ENCODE measurements around the gene EML2.

Gene EML2

DNA sequence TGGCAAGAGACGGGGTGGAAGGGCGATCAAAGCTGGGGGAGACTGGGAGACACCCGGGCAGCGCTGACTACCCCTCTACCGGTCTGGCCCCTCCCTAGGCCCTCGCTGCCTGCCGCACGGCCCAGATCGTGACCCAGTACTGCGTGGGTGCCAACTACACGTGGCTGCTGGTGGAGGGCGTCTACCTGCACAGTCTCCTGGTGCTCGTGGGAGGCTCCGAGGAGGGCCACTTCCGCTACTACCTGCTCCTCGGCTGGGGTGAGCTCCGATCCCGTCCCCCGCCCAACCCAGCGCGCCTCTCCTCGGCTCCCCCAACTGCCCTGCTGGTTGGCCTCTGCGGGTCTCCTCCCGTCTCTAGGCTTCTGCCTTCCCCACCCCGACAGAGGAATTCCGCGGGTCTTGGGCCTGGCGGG, 37.7 kb upstream of the EML2 start:
- TF ChIP-seq, protein P1, sequence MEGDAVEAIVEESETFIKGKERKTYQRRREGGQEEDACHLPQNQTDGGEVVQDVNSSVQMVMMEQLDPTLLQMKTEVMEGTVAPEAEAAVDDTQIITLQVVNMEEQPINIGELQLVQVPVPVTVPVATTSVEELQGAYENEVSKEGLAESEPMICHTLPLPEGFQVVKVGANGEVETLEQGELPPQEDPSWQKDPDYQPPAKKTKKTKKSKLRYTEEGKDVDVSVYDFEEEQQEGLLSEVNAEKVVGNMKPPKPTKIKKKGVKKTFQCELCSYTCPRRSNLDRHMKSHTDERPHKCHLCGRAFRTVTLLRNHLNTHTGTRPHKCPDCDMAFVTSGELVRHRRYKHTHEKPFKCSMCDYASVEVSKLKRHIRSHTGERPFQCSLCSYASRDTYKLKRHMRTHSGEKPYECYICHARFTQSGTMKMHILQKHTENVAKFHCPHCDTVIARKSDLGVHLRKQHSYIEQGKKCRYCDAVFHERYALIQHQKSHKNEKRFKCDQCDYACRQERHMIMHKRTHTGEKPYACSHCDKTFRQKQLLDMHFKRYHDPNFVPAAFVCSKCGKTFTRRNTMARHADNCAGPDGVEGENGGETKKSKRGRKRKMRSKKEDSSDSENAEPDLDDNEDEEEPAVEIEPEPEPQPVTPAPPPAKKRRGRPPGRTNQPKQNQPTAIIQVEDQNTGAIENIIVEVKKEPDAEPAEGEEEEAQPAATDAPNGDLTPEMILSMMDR (IDR thresholded peaks at IDR 0.05; ENCODE audit: extremely low read depth, missing control alignments): no peak
- peak; percentile 56 for DNase-seq (ENCODE audit: low spot score)

DNA sequence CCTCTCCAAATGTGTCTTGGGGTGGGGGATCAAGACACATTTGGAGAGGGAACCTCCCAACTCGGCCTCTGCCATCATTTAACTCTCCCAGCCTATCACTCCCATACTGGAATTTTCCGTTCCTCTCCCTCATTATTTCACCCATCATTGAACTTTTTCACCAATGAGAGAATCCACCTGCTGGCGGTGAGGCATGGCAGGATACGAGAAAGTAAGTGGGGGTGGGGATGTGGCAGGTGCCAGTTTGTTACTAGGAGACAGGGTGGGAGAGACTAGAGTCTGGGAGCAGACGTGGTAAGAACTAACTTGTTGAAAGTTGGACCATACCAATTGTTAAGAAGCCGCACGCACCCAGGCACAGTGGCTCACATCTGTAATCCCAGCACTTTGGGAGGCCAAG, 35.7 kb upstream of the EML2 start:
- DNase-seq (ENCODE audit: low spot score): no peak
- TF ChIP-seq, protein P1 (IDR thresholded peaks at IDR 0.05; ENCODE audit: extremely low read depth, missing control alignments): no peak

DNA sequence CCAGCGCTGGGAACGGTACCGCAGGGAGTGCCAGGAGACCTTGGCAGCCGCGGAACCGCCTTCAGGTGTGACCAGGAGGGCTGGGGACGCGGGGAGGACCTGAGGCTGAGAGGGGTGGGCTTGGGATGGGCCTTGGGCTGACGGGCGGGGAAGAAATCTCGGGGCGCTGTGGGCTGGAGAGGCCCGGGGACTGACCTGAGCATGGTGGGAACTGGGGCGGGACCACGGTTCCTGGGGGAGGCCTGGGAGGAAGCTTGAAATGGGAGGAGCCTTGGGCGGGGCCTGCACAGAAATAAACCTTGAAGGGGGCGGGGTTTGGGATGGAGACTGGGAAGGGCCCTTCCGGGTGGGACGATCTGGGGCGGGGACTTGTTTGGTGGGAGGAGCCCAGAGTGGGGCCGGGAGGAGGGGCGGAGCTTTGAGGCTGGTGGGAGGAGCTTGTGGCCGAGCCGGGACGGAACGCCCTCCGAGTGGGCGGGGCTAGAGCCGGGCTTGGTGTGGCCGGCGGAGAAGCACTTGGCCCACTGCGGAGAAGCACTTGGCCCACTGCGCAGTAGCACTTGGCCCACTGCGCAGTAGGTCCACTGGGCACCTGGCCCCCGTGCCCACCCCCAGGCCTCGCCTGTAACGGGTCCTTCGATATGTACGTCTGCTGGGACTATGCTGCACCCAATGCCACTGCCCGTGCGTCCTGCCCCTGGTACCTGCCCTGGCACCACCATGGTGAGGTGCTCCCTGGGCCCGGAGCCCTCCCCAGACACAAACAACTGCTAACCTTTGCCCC, 31.7 kb upstream of the EML2 start:
- peak; percentile 97 for DNase-seq (ENCODE audit: low spot score)
- TF ChIP-seq, protein P1 (IDR thresholded peaks at IDR 0.05; ENCODE audit: extremely low read depth, missing control alignments): no peak

DNA sequence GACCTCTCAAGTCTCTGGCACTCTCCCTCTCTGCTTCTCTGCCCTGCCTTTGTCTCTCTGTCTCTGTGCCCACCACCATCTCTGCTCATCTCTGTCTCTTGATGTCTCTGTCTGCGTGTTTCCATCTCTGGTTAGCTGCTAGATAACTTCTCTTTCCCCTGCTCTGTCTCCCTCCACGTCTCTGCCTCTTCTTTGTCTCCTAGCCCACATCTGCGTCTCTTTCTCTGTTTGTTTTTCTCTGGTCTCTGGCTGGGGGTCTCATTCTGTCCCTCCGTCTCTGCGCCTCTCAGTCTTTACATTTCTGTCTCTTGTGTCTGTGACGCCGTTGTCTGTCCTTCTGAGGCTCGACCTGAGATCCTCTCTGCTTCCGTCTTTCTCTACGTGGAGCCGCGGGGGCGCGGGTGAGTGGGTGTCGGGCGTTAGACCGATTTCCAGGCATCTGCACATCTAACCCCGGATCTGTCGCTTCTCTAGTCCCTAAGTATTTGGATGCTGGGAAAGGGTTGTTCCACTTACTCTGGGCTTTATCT, 29.2 kb upstream of the EML2 start:
- TF ChIP-seq, protein P1 (IDR thresholded peaks at IDR 0.05; ENCODE audit: extremely low read depth, missing control alignments): no peak
- DNase-seq (ENCODE audit: low spot score): peak; percentile 40

DNA sequence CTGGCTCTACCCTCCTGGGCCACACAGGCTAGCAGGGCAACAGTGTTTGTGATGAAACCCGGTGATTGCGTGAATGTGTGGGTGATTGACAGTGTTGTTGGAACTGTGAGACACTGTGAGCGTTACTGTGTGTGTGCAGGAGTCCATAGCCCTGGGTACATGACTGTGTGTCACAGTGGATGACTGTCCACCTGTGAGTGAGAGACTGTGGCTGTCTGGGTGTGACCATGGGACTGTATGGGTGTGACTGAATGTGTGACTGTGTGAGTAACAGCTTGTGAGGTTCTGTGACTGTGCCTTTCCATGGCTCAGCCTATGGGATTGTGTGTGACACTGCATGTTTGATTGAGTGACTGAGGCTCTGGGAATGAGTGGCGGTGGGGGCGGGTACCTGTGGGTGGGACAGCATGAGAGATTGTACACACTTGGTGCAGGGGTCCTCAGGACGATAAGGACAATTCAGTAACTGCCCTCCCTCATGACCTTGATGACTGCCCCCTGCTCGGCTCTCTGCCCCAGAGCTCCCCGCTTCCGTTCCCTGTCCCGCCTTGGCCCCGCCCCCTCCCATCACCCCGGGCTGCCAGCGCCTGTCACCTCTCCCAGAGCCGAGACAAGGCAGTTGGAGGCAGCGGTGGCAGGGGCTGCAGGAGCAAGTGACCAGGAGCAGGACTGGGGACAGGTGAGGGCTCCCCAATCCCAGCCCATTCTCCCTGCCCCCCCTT, 28.6 kb upstream of the EML2 start, which contains the start of gene GIPR:
Gene GIPR (plus strand): TSS at position 602 of the 722 bp plus-strand sequence. CDS start 1,300 bp downstream, outside the sequence.
- TF ChIP-seq, protein P1 (IDR thresholded peaks at IDR 0.05; ENCODE audit: extremely low read depth, missing control alignments): no peak
- peak; percentile 77 for DNase-seq (ENCODE audit: low spot score)

DNA sequence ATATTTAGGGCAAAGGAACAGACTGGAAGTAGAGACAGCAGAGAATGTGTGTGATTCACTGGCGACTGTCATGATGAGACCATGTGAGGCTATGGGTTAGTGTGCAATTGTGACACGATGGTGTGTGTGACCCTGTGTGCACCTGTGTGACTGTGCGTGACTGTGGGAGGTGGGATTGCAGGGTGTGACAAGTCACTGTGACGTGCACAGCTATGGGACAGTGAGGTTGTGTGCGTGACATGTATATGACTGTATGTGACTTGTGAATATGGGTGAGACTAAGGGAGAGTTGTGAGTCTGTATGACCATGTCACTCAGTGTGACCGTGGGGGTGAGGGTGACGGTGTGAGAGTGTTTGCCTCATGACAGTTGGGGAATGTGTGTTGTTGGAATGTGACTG, 25.4 kb upstream of the EML2 start:
- no peak for DNase-seq (ENCODE audit: low spot score)
- TF ChIP-seq, protein P1 (IDR thresholded peaks at IDR 0.05; ENCODE audit: extremely low read depth, missing control alignments): no peak

DNA sequence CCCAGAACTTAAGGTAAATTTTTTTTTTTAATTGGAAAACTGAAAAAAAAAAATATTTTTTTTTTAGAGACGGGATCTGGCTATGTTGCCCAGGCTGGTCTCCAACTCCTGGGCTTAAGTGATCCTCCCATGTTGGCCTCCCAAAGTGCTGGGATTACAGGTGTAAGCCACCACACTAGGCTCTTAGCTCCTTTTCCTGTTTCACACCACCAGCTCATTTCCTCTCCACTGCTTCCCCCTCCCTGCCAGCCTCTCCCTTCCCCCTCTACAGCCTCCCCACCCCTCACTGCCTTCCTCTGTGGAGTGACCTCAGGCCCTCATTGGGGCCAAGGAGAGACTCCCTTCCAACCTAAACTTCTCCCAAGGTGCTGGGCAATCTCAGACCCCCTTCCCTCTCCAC, 24.6 kb upstream of the EML2 start:
- DNase-seq (ENCODE audit: low spot score): no peak
- TF ChIP-seq, protein P1 (IDR thresholded peaks at IDR 0.05; ENCODE audit: extremely low read depth, missing control alignments): no peak

Measured in GM20000 (cell line).